GM18951 (cell line): Measurements from ENCODE around the gene APBA2.

ENCODE experiments used
- POLR2A ChIP-seq: IDR thresholded peaks from 4 replicates; pipeline ENCODE4 v1.6.1; 2011; ENCODE audit warnings: mild to moderate bottlenecking; ENCODE audit not compliant: insufficient read length, insufficient read depth; ENCODE audit errors: extremely low read depth
- in situ Hi-C: fragments of 300-500 bp; cut with MboI; formaldehyde crosslinking; loops from one replicate; pipeline ENCODE4 v1.12.0; 2022; ENCODE audit warnings: low sequenced_read_pairs, mixed read lengths, inconsistent platforms; ENCODE audit not compliant: unreplicated experiment

The APBA2 gene

GRCh38 chr15:28962851-28963710, 77.3 kb downstream of the APBA2 start:
- in situ Hi-C loops, result no loop called here

GRCh38 chr15:28963711-28964081, 77.9 kb downstream of the APBA2 start:
- in situ Hi-C loops, result no loop called here
- no peak for TF ChIP-seq POLR2A

More at GRCh38 chr15:28962851-28963710, 77.3 kb downstream of the APBA2 start:
- no peak for TF ChIP-seq POLR2A

DNA sequence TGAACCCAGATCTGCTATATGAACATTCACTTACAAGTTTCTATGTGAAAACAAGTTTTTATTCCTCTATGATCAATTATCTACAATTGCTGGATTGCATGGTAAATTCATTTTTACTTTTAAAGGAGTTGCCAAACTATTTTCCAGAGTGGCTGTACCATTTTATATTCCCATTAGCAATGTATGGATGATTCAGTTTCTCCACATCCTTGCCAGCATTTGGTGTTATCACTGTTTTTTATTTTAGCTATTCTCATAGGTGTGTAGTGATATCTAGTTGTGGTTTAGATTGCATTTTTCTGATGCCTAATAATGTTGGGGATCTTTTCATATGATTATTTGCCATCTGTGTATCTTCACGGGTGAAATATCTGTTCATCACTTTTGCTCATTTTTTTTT, 78.3 kb downstream of the APBA2 start:
- TF ChIP-seq POLR2A, result no peak
- in situ Hi-C loops, result no loop called here

DNA sequence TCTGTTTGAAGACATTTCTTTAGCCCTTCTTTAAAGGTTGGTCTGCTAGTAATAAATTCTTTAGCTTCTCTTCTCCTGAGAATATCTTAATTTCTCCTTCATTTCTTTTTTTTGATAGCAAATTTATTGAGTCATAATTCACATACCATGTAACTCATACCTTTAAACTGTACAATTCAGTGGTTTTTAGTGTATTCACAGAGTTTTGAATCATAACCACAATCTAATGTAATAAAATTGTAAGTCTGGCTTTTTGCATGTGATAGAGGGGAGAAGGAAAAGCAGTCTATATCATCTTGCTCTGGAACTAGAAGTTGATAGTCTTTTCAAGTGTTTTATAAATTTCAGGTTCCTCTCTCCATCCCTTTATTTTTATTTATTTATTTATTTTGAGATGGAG, 81.3 kb downstream of the APBA2 start:
- TF ChIP-seq POLR2A, result no peak
- in situ Hi-C loops, result no loop called here

- in situ Hi-C loops, result no loop called here
- no peak for TF ChIP-seq POLR2A
These were observed 82.2 kb downstream of the APBA2 start for GRCh38 chr15:28967990-28968389.

GRCh38 chr15:28969511-28970085, 83.8 kb downstream of the APBA2 start:
- in situ Hi-C loops, result no loop called here
- no peak for TF ChIP-seq POLR2A

- TF ChIP-seq POLR2A, result no peak
- in situ Hi-C loops, result no loop called here
These were observed 88.4 kb downstream of the APBA2 start for GRCh38 chr15:28974142-28974541.

GRCh38 chr15:28975766-28976179, 90.0 kb downstream of the APBA2 start:
- no peak for TF ChIP-seq POLR2A
- in situ Hi-C loops, result no loop called here

- no peak for TF ChIP-seq POLR2A
- in situ Hi-C loops, result no loop called here
These were observed 91.7 kb downstream of the APBA2 start for GRCh38 chr15:28977377-28978010.

DNA sequence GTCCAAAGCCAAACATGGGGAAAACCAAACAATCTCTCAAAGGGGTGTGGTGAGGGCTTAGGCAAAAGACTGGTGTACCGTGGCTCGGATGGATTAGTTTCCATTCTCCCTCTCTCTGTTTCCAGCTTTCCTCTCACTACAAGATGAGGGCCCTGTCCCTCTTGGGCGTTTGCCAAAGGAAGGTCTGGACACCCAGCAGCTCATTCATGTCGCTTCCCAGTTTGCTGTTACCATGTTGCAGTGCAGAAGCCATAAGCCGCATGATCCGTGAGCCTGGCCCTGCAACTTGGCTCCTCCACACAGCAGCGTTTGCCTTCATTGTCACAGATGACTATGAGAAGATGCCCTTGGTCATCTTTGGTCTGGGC, 92.2 kb downstream of the APBA2 start:
- in situ Hi-C loops, result no loop called here
- TF ChIP-seq POLR2A, result no peak

DNA sequence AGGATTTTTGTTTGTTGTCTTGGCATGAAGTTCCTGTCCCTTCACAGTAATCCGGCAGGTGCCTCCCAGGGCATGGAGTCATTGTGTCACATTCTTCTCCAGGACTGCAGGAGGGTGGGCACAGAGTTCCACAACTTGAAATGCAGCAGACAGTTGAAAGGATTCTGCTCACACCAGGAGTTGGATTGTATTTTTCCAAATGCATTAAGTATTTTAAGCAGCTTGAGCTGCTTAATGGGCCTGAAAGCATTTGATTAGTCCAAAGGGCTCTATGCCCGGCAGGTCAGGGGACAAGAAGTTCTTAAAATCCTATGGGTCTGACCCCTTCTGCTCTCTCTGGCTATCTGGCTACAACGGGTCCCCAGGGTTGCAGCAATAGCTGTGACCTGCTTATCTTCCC, 92.9 kb downstream of the APBA2 start:
- TF ChIP-seq POLR2A, result no peak
- in situ Hi-C loops, result no loop called here

GRCh38 chr15:28979208-28979841, 93.6 kb downstream of the APBA2 start:
- in situ Hi-C loops, result no loop called here
- no peak for TF ChIP-seq POLR2A

- TF ChIP-seq POLR2A, result no peak
- in situ Hi-C loops, result no loop called here
These were observed 95.1 kb downstream of the APBA2 start for GRCh38 chr15:28980709-28981350.
